HG03575 (cell line): ENCODE data around the gene NDUFB10.
A peak's percentile ranks its signal among the peaks of the same experiment; 100 is the strongest.
"Not testable (repeated sequence)": the region's sequence is repeated elsewhere in the genome, so short reads cannot be mapped to it uniquely, and the experiment has no call there.

Experiments used
- ATAC-seq: cut with Tn5 transposase; IDR thresholded peaks from one replicate; pipeline ENCODE4 v1.9.1; 2021; ENCODE audit not compliant: unreplicated experiment, insufficient number of reproducible peaks, low FRiP score; ENCODE audit errors: extremely low read depth

NDUFB10 gene

GRCh38 chr16:1942810-1943726 lies 16.3 kb upstream of the NDUFB10 start, which contains the start of gene MSRB1:
MSRB1 (minus strand) TSS chr16:1943199; CDS start chr16:1943156, 43 bp downstream.
- ATAC-seq: peak; percentile 52

DNA sequence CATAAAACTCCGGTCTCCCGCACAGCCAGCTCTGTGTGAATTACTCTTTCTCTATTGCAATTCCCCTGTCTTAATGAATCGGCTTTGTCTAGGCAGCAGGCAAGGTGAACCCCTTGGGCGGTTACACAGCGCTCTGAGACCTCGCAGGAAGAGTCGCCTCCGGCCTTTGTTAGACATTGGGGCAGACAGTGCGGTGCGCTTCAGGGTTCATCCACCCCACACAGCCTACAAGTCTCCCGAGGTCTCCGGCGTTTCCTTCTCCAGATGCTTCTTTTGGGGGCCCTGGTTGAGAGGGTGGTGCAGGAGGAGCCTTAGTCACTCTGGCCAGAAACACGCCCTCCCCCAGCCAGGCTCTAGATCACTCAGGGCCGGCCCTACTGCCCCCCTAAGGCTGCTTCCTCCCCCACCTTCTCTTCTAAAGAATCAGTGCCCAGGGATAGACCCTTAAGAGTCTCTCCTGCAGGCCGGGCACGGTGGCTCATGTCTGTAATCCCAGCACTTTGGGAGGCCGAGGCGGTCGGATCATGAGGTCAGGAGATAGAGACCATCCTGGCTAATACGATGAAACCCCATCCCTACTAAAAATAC lies 14.6 kb upstream of the NDUFB10 start:
- no peak for ATAC-seq

GRCh38 chr16:1945559-1946391 lies 13.6 kb upstream of the NDUFB10 start:
- no peak for ATAC-seq

- no peak for ATAC-seq
Observed at GRCh38 chr16:1946495-1947368, 12.6 kb upstream of the NDUFB10 start.

DNA sequence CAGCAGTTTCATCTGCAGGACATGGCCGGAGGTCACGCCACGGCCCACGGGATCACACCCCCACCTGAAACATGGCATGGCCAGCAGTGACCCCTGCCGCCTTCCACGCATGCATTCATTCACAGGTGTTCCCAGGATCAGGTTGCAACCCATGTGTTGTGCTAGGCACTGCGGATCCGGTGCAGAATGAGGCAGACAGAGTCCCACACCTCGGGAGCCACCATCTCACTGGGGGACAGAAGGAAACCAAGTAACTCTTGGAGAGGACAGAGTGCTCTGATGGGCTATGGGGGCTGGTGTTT lies 12.0 kb upstream of the NDUFB10 start:
- no peak for ATAC-seq

DNA sequence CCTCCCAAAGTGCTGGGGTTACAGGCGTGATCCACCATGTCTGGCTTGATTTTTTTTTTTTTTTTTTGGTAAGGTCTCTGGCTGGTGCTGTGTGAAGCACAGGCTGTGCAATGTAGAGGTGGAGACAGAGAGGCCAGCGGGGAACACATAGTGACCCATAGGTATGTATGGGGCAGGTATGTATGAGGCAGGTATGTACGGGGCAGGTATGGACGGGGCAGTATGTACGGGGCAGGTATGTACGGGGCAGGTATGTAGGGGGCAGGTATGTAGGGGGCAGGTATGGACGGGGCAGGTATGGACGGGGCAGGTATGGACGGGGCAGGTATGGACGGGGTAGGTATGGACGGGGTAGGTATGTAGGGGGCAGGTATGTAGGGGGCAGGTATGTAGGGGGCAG lies 9.8 kb upstream of the NDUFB10 start:
- no peak for ATAC-seq

DNA sequence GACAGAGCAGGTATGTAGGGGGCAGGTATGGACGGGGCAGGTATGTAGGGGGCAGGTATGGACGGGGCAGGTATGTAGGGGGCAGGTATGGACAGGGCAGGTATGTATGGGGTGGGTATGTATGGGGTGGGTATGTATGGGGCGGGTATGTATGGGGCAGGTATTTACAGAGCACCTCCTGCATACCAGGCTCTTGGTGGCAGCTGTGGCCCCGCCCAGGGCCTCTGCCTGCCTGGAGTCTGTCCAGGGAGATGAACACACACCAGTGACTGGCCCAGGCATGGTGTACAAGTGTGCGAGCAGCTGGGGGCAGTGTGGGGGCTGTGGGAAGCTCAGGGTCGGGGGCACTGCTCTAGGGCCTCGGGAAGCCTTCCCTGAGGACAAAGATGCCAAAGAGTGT lies 9.3 kb upstream of the NDUFB10 start:
- ATAC-seq: no peak

DNA sequence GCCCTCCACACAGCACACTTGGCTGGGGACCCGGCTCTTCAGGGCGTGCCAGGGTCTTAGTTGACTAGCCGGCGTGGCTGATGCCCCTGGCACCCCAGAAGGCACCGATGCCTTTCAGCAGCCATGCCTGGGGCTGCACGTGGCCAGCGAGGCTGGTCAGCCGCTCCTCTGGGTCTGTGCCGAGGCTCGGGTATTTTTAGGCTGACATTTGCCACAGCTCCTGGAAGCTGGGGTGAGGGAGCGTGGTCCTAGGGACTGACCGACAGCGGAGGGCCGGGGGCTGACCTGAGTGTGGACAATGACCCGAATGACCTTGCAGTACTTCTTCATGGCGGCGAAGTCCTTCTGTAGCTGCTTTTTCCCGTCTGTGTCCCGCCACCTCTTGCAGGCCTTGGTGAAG lies 8.8 kb upstream of the NDUFB10 start:
- ATAC-seq: no peak

- ATAC-seq: no peak
Observed at GRCh38 chr16:1953734-1954133, 5.6 kb upstream of the NDUFB10 start.

DNA sequence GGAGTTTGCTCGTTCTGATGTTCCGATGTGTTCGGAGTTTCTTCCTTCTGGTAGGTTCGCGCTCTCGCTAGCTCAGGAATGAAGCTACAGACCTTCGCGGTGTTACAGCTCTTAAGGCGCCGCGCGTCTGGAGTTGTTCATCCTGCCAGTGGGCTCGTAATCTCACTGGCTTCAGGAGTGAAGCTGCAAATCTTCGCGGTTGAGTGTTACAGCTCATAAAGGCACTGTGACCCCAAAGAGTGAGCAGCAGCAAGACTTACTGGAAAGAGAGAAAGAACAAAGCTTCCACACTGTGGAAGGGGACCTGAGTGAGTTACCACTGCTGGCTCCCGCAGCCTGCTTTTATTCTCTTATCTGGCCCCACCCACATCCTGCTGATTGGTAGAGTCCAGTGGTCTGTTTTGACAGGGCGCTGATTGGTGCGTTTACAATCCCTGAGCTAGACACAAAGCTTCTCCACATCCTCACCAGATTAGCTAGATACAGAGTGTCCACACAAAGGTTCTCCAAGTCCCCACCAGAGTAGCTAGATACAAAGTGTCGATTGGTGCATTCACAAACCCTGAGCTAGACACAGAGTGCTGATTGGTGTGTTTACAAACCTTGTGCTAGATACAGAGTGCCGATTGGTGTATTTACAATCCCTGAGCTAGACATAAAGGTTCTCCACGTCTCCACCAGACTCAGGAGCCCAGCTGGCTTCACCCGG lies 1.8 kb upstream of the NDUFB10 start:
- not testable (repeated sequence) for ATAC-seq

GRCh38 chr16:1958143-1958491 lies 1.2 kb upstream of the NDUFB10 start:
- not testable (repeated sequence) for ATAC-seq

- no peak for ATAC-seq
Observed at GRCh38 chr16:1958715-1959268, 546 bp upstream of the NDUFB10 start.

GRCh38 chr16:1960665-1961630 lies 1.6 kb downstream of the NDUFB10 start:
- no peak for ATAC-seq

- no peak for ATAC-seq
Observed at GRCh38 chr16:1961651-1962067, 2.3 kb downstream of the NDUFB10 start.

DNA sequence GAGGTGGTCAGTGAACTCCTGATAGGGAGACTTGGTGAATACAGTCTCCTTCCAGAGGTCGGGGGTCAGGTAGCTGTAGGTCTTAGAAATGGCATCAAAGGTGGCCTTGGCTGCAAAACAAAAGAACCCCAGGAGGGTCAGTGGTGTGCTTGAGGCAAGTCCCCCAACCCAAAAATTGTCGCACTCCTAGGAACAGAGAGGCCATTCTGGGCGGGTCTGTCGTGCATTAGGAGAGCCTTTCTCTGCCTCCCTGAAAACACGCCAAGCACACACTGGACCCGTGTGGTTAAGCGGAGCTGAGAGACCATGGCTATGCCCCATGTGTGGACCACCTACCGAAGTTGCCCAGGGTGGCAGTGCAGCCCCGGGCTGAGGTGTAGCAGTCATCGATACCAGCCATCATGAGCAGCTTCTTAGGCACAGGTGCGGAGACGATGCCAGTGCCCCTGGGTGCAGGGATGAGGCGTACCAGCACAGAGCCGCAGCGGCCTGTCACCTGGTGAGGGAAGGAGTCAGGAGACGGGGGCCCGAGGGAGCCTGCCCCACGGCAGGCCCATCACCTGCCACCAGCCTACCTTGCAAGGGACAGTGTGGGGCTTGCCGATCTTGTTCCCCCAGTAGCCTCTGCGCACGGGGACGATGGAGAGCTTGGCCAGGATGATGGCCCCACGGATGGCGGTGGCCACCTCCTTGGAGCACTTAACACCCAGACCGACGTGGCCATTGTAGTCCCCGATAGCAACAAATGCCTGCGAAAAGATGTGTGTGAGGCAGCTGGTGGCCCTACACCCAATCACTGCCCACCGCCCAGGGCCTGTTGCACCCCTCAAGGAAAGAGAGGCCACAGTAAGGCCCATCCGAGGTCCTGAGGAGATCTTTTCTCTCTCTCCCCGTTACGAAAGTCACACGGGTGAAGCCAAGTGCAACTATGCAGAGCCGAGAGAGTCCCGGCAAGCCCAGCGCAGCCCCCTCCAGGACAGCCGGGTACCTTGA lies 3.1 kb downstream of the NDUFB10 start:
- ATAC-seq: not testable (repeated sequence)
